Activated naive CD8-positive, alpha-beta T cell (primary cell): Measurements from ENCODE around the gene RNASE12.
"Not testable (repeated sequence)": the region's sequence is repeated elsewhere in the genome, so short reads cannot be mapped to it uniquely, and the experiment has no call there.

ENCODE experiments used
- H3K27ac Mint-ChIP-seq: one replicate; pipeline ENCODE4 v1.8.0; 2021; ENCODE audit warnings: mixed read lengths
- H3K27me3 Mint-ChIP-seq: one replicate; pipeline ENCODE4 v1.8.0; 2021; ENCODE audit warnings: mixed read lengths
- H3K36me3 Mint-ChIP-seq: one replicate; pipeline ENCODE4 v1.8.0; 2021; ENCODE audit warnings: mixed read lengths
- H3K4me1 Mint-ChIP-seq: one replicate; pipeline ENCODE4 v1.8.0; 2021; ENCODE audit warnings: low read depth, mixed read lengths
- H3K4me3 Mint-ChIP-seq: one replicate; pipeline ENCODE4 v1.8.0; 2021; ENCODE audit warnings: mild to moderate bottlenecking, mixed read lengths
- H3K9me3 Mint-ChIP-seq: one replicate; pipeline ENCODE4 v1.8.0; 2021; ENCODE audit warnings: low read depth, mixed read lengths

The RNASE12 gene

GRCh38 chr14:20607617-20608016 is 16.4 kb upstream of the RNASE12 start:
- no peak overlapping the region for H3K27ac Mint-ChIP-seq
- no peaks in the 10 kb centered on the region for H3K9me3 Mint-ChIP-seq
- H3K27me3 Mint-ChIP-seq: no peaks in the 10 kb centered on the region
- no peaks in the 10 kb centered on the region for H3K4me1 Mint-ChIP-seq
- no peaks in the 10 kb centered on the region for H3K36me3 Mint-ChIP-seq
- H3K4me3 Mint-ChIP-seq: no peak overlapping the region

DNA sequence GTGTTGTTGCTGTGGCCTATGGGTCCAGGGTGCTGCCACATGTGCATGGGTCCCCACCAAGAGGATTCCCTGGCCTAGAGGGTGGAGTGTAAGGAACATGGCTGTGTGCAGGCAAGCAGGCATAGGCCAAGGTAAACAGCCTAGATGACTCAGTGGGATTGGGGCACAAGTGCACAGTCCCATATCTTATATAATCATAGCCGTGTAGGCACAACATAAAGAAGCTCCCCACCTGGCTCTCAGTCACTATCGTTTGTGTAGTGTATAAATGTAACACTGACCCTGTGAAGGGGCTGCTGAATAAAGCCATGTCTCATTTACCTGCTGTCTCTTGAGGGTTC is 15.7 kb upstream of the RNASE12 start:
- H3K36me3 Mint-ChIP-seq: no peaks in the 10 kb centered on the region
- no peaks in the 10 kb centered on the region for H3K4me1 Mint-ChIP-seq
- no peaks in the 10 kb centered on the region for H3K27me3 Mint-ChIP-seq
- H3K4me3 Mint-ChIP-seq: no peak overlapping the region
- no peaks in the 10 kb centered on the region for H3K9me3 Mint-ChIP-seq
- no peak overlapping the region for H3K27ac Mint-ChIP-seq

- Mint-ChIP-seq H3K27me3 (no peaks in the 10 kb centered on the region), H3K36me3 (no peaks in the 10 kb centered on the region), H3K4me3 (no peak overlapping the region), H3K9me3 (no peaks in the 10 kb centered on the region), H3K27ac (no peak overlapping the region), H3K4me1 (no peaks in the 10 kb centered on the region)
These were observed 15.2 kb upstream of the RNASE12 start for GRCh38 chr14:20606190-20606901.

GRCh38 chr14:20603813-20604690 is 12.9 kb upstream of the RNASE12 start:
- no peak overlapping the region for H3K27ac Mint-ChIP-seq
- no peaks in the 10 kb centered on the region for H3K9me3 Mint-ChIP-seq
- H3K4me1 Mint-ChIP-seq: no peaks in the 10 kb centered on the region
- H3K4me3 Mint-ChIP-seq: no peak overlapping the region
- H3K27me3 Mint-ChIP-seq: no peaks in the 10 kb centered on the region
- no peaks in the 10 kb centered on the region for H3K36me3 Mint-ChIP-seq

DNA sequence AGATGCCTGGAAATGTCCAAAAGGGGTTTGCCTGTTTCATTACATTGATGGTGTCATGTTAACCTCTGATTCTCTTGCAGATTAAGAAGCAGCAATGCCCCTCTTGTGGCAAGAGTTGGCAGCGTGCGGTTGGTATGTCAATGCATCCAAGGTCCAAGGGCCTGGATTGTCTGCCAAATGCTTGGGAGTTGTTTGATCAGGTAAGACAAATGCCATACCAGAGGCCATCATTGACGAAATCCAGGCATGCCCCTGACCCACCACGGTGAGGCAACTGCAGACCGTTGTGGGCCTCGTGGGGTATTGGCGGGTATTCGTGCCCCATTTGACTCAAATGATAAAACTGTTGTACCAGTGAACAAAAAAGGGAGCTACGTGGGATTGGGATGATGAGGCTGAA is 11.4 kb upstream of the RNASE12 start:
- H3K9me3 Mint-ChIP-seq: no peaks in the 10 kb centered on the region
- H3K27me3 Mint-ChIP-seq: no peaks in the 10 kb centered on the region
- H3K36me3 Mint-ChIP-seq: no peaks in the 10 kb centered on the region
- H3K27ac Mint-ChIP-seq: no peak overlapping the region
- no peaks in the 10 kb centered on the region for H3K4me1 Mint-ChIP-seq
- H3K4me3 Mint-ChIP-seq: no peak overlapping the region

GRCh38 chr14:20601522-20601921 is 10.3 kb upstream of the RNASE12 start:
- no peaks in the 10 kb centered on the region for H3K4me1 Mint-ChIP-seq
- no peak overlapping the region for H3K4me3 Mint-ChIP-seq
- no peak overlapping the region for H3K27ac Mint-ChIP-seq
- H3K27me3 Mint-ChIP-seq: no peaks in the 10 kb centered on the region
- H3K9me3 Mint-ChIP-seq: no peaks in the 10 kb centered on the region
- H3K36me3 Mint-ChIP-seq: no peaks in the 10 kb centered on the region

- Mint-ChIP-seq H3K27ac (no peak overlapping the region), H3K4me3 (no peak overlapping the region), H3K4me1 (no peaks in the 10 kb centered on the region), H3K27me3 (peaks cover 2% of the 10 kb centered on the region), H3K9me3 (no peaks in the 10 kb centered on the region), H3K36me3 (no peaks in the 10 kb centered on the region)
These were observed 5.9 kb upstream of the RNASE12 start for GRCh38 chr14:20597108-20597507.

DNA sequence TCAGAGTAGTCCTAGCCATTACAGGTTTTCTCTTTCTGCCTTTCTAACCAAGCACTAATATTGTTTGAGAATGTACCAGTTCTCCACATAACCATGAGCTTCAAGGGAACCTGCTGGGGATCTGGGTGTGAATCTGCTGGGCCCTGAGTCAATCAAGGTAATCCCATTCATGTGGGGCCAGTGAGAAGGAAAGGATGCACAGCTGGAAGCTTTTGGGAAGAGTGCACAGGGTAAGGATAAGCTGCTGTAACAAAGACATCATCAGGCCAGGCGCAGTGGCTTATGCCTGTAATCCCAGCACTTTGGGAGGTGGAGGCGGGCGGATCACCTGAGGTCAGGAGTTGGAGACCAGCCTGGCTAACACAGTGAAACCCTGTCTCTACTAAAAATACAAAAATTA is 4.5 kb upstream of the RNASE12 start:
- not testable (repeated sequence) for H3K9me3 Mint-ChIP-seq, H3K27ac Mint-ChIP-seq, H3K36me3 Mint-ChIP-seq, H3K27me3 Mint-ChIP-seq, H3K4me3 Mint-ChIP-seq, H3K4me1 Mint-ChIP-seq

- no peak overlapping the region for H3K4me3 Mint-ChIP-seq
- H3K27me3 Mint-ChIP-seq: peaks cover 4% of the 10 kb centered on the region
- H3K4me1 Mint-ChIP-seq: no peaks in the 10 kb centered on the region
- no peaks in the 10 kb centered on the region for H3K36me3 Mint-ChIP-seq
- H3K27ac Mint-ChIP-seq: no peak overlapping the region
- no peaks in the 10 kb centered on the region for H3K9me3 Mint-ChIP-seq
These were observed 1.4 kb upstream of the RNASE12 start for GRCh38 chr14:20592574-20592973.

DNA sequence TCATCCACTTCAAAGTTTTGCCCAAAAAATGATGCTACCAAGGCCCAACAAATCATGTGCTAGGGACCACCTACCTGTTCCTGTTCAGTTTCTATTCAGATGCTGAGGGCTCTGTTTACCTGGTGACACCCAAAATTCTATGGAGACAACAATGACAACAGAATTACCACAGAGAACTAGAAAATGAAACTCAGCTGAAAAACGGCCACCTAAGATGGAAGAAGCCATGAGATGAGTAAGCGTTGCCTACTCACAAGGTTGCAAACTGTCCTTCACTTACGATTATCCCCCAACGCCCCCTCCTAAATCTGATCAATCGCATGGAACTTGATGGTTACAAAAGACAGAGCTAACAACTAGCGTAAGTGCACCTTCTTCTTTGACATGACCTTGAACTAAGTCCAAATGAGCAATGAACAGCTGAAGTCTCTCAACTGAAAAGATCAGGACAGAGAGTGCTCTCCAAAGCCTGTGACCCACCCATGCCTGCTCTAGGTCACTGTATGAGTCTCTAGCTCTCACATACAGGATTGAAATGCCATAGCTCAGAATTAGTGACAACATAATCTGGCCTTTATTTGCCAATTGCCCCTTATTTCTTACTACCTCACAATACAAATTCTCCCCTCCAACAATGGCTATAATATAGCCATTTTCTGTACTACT is 3.6 kb downstream of the RNASE12 start, which contains the start of gene RNASE11:
Gene RNASE11, minus strand, starts transcription at position 513 of the 666 bp plus-strand sequence.
- peaks cover 7% of the 10 kb centered on the region for H3K27me3 Mint-ChIP-seq
- no peak within 1 kb of the TSS for H3K27ac Mint-ChIP-seq
- no peaks in the 10 kb centered on the region for H3K9me3 Mint-ChIP-seq
- H3K36me3 Mint-ChIP-seq: no peaks in the 10 kb centered on the region
- no peaks in the 10 kb centered on the region for H3K4me1 Mint-ChIP-seq
- H3K4me3 Mint-ChIP-seq: no peak within 1 kb of the TSS

GRCh38 chr14:20583908-20584307 is 7.3 kb downstream of the RNASE12 start:
- no peak overlapping the region for H3K27ac Mint-ChIP-seq
- no peak overlapping the region for H3K4me3 Mint-ChIP-seq
- peaks cover 7% of the 10 kb centered on the region for H3K27me3 Mint-ChIP-seq
- H3K9me3 Mint-ChIP-seq: no peaks in the 10 kb centered on the region
- no peaks in the 10 kb centered on the region for H3K36me3 Mint-ChIP-seq
- no peaks in the 10 kb centered on the region for H3K4me1 Mint-ChIP-seq

DNA sequence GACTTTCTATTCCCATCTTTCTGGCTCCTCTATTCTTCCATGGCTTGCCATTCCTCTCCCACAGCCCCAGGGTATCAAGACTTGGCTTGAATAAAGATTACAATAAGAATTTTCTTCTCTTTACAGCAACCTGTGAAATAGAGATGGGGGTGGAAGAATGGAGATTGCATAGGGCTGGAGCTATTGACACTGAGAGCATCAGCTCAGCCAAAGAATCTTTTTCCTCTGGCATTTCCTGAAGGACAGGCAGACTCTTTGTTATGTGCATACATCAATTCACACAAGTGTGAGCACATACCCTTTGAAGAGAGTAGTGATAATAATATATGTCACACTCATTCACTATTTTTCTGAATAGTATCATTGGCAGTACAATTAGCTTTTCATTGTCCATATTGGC is 8.0 kb downstream of the RNASE12 start:
- Mint-ChIP-seq H3K4me3 (no peak overlapping the region), H3K36me3 (no peaks in the 10 kb centered on the region), H3K27me3 (peaks cover 7% of the 10 kb centered on the region), H3K9me3 (no peaks in the 10 kb centered on the region), H3K27ac (no peak overlapping the region), H3K4me1 (no peaks in the 10 kb centered on the region)

DNA sequence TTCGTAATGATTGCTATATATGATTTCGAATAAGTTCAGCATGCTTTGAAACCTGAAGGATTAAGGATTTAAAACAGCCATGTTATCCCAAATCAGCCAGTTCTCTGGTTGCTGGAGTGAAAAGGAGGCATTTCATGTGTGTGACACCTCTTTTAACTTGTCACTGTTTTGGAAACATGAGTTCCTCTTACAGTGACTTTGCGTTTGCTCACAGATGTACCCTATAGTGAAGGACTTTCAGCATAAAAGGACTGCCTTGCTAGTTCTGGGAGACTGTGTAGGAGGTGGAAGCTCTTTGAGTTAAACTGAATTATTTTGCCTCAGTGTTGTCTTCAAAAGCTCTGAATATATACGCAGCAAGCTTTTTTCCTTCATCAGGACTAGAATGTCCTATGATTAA is 10.9 kb downstream of the RNASE12 start:
- Mint-ChIP-seq H3K9me3 (no peaks in the 10 kb centered on the region), H3K27ac (no peak overlapping the region), H3K36me3 (no peaks in the 10 kb centered on the region), H3K4me1 (no peaks in the 10 kb centered on the region), H3K27me3 (peaks cover 2% of the 10 kb centered on the region), H3K4me3 (no peak overlapping the region)

DNA sequence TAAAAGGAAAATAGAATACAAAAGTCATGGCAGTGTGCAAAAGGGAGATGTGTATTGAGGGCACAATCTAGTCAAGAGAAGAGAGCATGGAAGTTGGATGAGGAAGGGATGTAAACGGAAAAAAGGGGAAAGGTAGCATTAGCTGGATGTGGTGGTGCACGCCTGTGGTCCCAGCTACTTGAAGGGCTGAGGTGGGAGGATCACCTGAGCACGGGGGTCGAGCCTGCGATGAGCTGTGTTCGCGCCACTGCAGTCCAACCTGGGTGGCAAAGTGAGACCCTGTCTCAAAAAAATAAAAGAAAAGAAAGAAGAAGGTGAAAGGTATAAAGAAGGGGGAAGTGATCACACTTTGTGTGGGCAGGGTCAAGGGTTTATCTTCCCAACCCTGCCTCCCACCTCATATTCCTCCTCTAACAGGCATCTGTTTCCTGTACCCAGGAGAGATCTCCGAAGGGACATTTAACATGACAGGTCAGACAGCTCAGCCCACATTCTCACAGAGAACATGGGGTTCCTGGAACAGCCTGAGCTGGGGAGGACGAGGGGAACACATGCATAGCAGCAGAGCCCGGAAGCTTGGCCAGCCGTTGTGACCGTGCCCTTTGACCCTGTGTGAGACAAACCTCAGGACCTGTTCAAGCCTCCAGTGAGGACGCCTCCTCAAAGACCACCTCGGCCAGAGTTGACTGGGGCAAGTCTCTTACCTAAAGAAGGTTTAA is 12.2 kb downstream of the RNASE12 start:
- H3K4me1 Mint-ChIP-seq: no peaks in the 10 kb centered on the region
- H3K27ac Mint-ChIP-seq: no peak overlapping the region
- H3K9me3 Mint-ChIP-seq: no peaks in the 10 kb centered on the region
- H3K36me3 Mint-ChIP-seq: no peaks in the 10 kb centered on the region
- peaks cover 2% of the 10 kb centered on the region for H3K27me3 Mint-ChIP-seq
- no peak overlapping the region for H3K4me3 Mint-ChIP-seq

DNA sequence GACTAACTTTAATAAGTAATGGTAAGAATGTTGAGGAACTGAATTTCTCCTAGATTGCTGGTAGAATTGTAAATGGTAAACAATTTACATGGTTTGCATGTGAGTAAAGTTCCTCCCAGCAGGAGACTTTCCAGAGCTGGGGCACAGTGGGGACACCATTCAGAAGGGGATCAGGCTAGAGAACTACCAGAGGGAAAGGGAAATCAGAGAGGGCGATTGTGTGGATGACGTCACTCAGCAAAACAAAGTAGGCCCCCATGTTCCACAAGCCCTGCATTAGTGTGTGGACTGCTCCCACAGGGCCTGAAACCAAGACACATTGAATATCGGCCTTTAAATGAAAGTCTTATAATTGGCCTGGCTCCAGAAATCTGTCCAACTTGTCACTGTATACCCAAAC is 12.9 kb downstream of the RNASE12 start:
- H3K27me3 Mint-ChIP-seq: no peaks in the 10 kb centered on the region
- no peak overlapping the region for H3K27ac Mint-ChIP-seq
- H3K4me3 Mint-ChIP-seq: no peak overlapping the region
- no peaks in the 10 kb centered on the region for H3K4me1 Mint-ChIP-seq
- H3K9me3 Mint-ChIP-seq: no peaks in the 10 kb centered on the region
- no peaks in the 10 kb centered on the region for H3K36me3 Mint-ChIP-seq
